CD4-positive, alpha-beta T cell treated with Interleukin-1 beta for 1 hour (primary cell): ENCODE data around the gene RAC3.

Experiments
- DNase-seq, 2 donors: peaks; one replicate each; pipeline ENCODE4 v3.0.0-alpha.2; 2020 to 2022

The RAC3 gene

GRCh38 chr17:82013772-82014321 lies 17.6 kb upstream of the RAC3 start:
- no peak for DNase-seq

- DNase-seq, result no peak
Observed at GRCh38 chr17:82014432-82014831, 17.0 kb upstream of the RAC3 start.

- DNase-seq, result no peak
Observed at GRCh38 chr17:82014971-82015310, 16.5 kb upstream of the RAC3 start.

- no peak for DNase-seq
Observed at GRCh38 chr17:82015311-82015971, 16.0 kb upstream of the RAC3 start.

GRCh38 chr17:82016061-82016874 lies 15.2 kb upstream of the RAC3 start:
- DNase-seq, result no peak

- DNase-seq, result no peak
Observed at GRCh38 chr17:82016875-82017459, 14.5 kb upstream of the RAC3 start.

- DNase-seq, result no peak
Observed at GRCh38 chr17:82017612-82018151, 13.8 kb upstream of the RAC3 start.

GRCh38 chr17:82018152-82018988 lies 13.1 kb upstream of the RAC3 start:
- no peak for DNase-seq

GRCh38 chr17:82018989-82019689 lies 12.3 kb upstream of the RAC3 start:
- DNase-seq, result no peak

GRCh38 chr17:82019690-82020571 lies 11.5 kb upstream of the RAC3 start:
- DNase-seq, result peak; percentile 58 to 59

GRCh38 chr17:82020572-82021106 lies 10.8 kb upstream of the RAC3 start:
- DNase-seq, result no peak

- peak; percentile 63 to 64 for DNase-seq
Observed at GRCh38 chr17:82021107-82021899, 10.2 kb upstream of the RAC3 start.

- no peak for DNase-seq
Observed at GRCh38 chr17:82021900-82022309, 9.6 kb upstream of the RAC3 start.

GRCh38 chr17:82022310-82022980 lies 9.0 kb upstream of the RAC3 start, which contains the start of gene CENPX:
CENPX (minus strand) TSS chr17:82022878; CDS start chr17:82022861, 17 bp downstream.
- DNase-seq, result no peak

GRCh38 chr17:82022981-82023446 lies 8.5 kb upstream of the RAC3 start, which contains the start of gene LRRC45:
LRRC45 (plus strand) TSS chr17:82023305; CDS start chr17:82023644, 339 bp downstream.
- DNase-seq, result peak; percentile 100

GRCh38 chr17:82023447-82024241 lies 7.8 kb upstream of the RAC3 start:
- no peak for DNase-seq

- DNase-seq, result no peak
Observed at GRCh38 chr17:82024859-82025258, 6.6 kb upstream of the RAC3 start.
